ENCODE results near the gene SRGAP1.

SRGAP1 gene

GRCh38 chr12:64170024-64170423 lies 325.5 kb downstream of the SRGAP1 start:
- TF ChIP-seq SIN3A (IDR thresholded peaks at IDR 0.05; ENCODE audit: borderline replicate concordance, insufficient read depth, low read length) (no peak), FOXP2 (optimal IDR thresholded peaks at IDR 0.05; ENCODE audit: borderline replicate concordance, extremely low read depth, extremely low read length, insufficient read depth) (no peak), POLR2AphosphoS5 (IDR thresholded peaks at IDR 0.05; ENCODE audit: low read depth, low read length) (no peak), TAF1 (IDR thresholded peaks at IDR 0.05; ENCODE audit: borderline replicate concordance, insufficient read depth, low read length) (no peak), REST (IDR thresholded peaks at IDR 0.05; ENCODE audit: insufficient read depth in 1 of 2, low read depth in 2 of 2, low read length in 2 of 2) (no peak)

GRCh38 chr12:64170730-64171129 lies 326.2 kb downstream of the SRGAP1 start:
- TF ChIP-seq POLR2AphosphoS5 (IDR thresholded peaks at IDR 0.05; ENCODE audit: low read depth, low read length) (no peak), FOXP2 (optimal IDR thresholded peaks at IDR 0.05; ENCODE audit: borderline replicate concordance, extremely low read depth, extremely low read length, insufficient read depth) (no peak), SIN3A (IDR thresholded peaks at IDR 0.05; ENCODE audit: borderline replicate concordance, insufficient read depth, low read length) (no peak), TAF1 (IDR thresholded peaks at IDR 0.05; ENCODE audit: borderline replicate concordance, insufficient read depth, low read length) (no peak), REST (IDR thresholded peaks at IDR 0.05; ENCODE audit: insufficient read depth in 1 of 2, low read depth in 2 of 2, low read length in 2 of 2) (no peak)

DNA sequence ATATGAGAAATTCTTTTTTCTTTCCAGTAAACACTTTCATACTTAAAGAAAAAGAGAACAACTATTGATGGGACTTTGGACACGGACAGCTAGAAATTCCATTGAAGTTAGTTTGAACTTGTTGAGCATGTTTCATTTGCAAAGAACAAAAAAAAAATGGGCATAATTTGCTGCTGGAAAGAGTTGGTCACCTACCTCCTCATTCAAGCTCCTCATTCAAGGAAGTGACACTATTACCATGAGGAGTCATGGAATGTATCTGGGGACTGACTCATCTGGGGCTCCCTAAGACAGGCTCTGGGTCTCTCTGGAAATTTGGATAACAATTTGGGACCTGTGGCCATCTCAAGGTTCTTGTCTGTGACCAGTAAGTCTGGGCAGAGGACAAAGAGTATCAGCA lies 327.2 kb downstream of the SRGAP1 start:
- TF ChIP-seq POLR2AphosphoS5 (IDR thresholded peaks at IDR 0.05; ENCODE audit: low read depth, low read length), result no peak
- no peak for TF ChIP-seq TAF1 (IDR thresholded peaks at IDR 0.05; ENCODE audit: borderline replicate concordance, insufficient read depth, low read length)
- TF ChIP-seq SIN3A (IDR thresholded peaks at IDR 0.05; ENCODE audit: borderline replicate concordance, insufficient read depth, low read length), result no peak
- no peak for TF ChIP-seq FOXP2 (optimal IDR thresholded peaks at IDR 0.05; ENCODE audit: borderline replicate concordance, extremely low read depth, extremely low read length, insufficient read depth)
- TF ChIP-seq REST (IDR thresholded peaks at IDR 0.05; ENCODE audit: insufficient read depth in 1 of 2, low read depth in 2 of 2, low read length in 2 of 2), result no peak

GRCh38 chr12:64172143-64172970 lies 327.9 kb downstream of the SRGAP1 start:
- no peak for TF ChIP-seq TAF1 (IDR thresholded peaks at IDR 0.05; ENCODE audit: borderline replicate concordance, insufficient read depth, low read length)

GRCh38 chr12:64173456-64173855 lies 329.0 kb downstream of the SRGAP1 start:
- no peak for TF ChIP-seq FOXP2 (optimal IDR thresholded peaks at IDR 0.05; ENCODE audit: borderline replicate concordance, extremely low read depth, extremely low read length, insufficient read depth)
- TF ChIP-seq REST (IDR thresholded peaks at IDR 0.05; ENCODE audit: insufficient read depth in 1 of 2, low read depth in 2 of 2, low read length in 2 of 2), result no peak
- no peak for TF ChIP-seq POLR2AphosphoS5 (IDR thresholded peaks at IDR 0.05; ENCODE audit: low read depth, low read length)
- no peak for TF ChIP-seq TAF1 (IDR thresholded peaks at IDR 0.05; ENCODE audit: borderline replicate concordance, insufficient read depth, low read length)
- TF ChIP-seq SIN3A (IDR thresholded peaks at IDR 0.05; ENCODE audit: borderline replicate concordance, insufficient read depth, low read length), result no peak

Measured in PFSK-1 (cell line).